Activated naive CD4-positive, alpha-beta T cell treated with anti-CD3 and anti-CD28 coated beads, Interleukin-2, amount 50 U/mL, for 16 hours (primary cell): ENCODE results near the gene EPHB1.
"Not testable (repeated sequence)": the region's sequence is repeated elsewhere in the genome, so short reads cannot be mapped to it uniquely, and the experiment has no call there.

Source experiments
- DNase-seq: peaks from one replicate; pipeline ENCODE4 v3.0.0-alpha.2; 2020

The EPHB1 gene

DNA sequence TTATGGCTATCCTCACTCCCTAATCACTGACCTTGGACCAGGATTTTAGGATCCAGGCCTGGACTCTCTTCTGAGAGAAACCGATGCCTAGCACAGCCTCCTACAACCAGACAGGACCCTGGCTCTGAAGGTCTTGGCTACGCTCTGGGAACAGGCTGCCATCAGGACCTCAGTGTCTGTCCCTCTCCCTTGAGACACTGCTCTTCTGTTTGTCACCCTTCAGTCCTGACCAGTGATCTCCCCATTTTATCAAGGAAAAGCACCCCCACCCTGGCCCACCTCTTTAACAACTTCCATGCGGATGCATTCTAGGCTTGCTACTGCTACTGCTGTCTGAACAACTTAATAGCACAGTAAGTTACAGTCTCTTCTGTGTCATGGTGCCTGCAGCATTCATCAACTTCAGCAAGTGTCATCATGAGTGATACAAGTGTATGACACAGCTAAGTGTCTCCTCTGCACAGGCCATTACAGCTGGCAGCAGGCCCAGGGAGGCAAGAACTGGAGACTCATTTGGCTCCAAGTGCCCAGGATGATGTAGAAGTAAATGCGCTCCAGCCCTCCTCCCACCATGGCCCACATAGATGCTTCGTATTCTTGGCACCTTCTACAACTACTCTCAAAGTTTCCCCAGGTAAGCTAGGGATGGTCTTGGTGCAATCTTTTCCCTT lies 302.4 kb downstream of the EPHB1 start:
- DNase-seq = no peak

DNA sequence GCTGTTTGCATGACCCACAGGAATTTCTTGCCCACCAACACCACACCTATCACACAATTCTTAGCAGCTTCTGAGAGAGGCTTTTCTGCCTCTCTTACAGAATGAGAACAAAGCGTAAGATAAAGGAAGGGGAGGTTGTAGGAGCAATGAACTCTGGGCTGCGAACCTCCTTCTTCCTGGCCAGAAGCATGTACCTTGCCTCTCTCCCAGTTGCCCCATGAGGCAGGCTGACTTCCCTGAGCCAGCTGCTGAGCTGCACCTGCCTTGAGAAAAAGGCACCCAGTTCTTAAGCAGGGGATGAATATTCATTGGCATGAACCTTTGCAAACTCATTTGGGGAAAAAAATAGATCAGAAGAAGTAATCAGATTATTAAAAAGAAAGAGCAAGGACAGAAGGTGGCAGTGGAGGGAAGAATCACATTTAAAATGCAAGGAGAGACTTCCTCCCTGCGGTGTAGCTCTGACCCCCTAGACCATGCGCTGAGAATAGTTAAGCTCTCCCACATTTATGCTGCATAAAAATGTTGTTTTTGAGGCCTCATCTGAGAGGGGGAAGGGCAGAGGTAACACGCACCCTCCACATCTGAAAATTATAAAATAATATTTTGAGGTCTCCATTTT lies 304.8 kb downstream of the EPHB1 start:
- no peak for DNase-seq

DNA sequence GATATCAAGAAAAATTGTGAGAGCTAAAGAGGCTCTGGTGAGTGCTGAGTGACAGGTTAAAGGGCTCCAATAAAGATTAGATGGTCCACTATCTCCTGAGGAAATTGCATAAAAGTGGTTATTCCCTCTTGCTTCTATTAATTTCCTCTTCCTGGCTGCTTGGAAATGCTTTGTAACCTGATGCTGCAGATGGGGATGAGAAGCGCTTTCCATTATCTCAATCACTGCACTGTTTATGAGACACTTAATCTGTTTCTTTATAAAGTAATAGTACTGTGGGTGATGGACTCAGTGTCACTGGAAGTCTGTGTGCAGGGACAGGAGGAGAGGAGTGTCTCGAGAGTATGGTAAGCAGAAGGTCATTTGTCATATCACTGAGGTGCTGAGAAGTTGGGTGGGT lies 305.3 kb downstream of the EPHB1 start:
- no peak for DNase-seq

DNA sequence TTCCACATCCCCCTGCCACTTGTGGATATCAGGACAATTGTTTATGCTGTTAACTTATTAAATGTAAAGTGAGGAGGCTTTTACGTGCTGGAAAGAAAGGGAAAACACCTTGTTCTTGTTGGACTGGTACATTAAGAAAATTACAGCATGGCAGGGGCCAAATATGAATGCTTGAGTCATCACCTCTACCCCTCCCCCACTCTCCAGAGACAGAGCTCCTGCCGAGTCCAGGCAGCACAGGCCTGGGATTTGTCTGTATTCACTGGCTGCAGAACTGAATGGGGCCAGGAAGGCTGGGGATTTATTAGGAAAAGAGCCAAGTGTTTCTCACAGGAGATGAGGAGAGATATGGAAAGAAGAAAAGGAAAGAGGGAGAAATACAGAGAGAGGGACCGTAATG lies 308.9 kb downstream of the EPHB1 start:
- no peak for DNase-seq

- no peak for DNase-seq
These were observed 311.4 kb downstream of the EPHB1 start for GRCh38 chr3:135106445-135106844.

GRCh38 chr3:135107043-135107442 lies 312.0 kb downstream of the EPHB1 start:
- no peak for DNase-seq

DNA sequence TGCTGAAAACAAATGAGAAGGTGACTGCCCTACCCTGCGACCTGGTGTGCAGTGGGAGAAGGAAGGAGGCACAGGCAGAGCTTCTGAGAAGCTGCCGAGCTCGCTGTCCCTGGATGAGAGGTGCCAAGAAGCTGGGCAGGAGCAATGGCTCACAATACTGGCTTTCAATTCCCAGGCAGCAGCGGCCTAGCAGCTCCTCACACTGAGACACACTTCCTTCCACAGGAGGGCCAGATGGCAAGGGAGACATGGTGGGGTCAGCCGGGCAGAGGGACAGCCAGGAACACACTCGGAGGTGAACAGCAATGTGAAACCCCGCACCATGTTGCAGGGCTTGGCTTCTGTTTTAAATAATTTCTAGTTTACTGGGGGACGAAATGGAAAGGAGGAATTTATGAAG lies 314.6 kb downstream of the EPHB1 start:
- DNase-seq = no peak

DNA sequence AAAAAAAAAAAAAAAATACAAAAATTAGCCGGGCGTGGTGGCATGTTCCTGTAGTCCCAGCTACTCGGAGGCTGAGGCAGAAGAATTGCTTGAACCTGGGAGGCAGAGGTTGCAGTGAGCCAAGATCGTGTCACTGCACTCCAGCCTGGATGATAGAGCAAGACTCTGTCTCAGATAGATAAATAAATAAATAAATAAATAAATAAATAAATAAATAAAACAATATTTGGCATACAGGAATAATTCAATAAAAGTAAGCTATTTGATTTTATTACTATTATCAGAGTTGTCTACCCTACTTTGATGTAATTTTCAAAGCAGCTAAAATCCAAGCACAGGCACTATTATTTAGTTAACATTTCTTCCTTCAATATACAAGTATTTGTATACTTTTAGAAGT lies 319.5 kb downstream of the EPHB1 start:
- not testable (repeated sequence) for DNase-seq

- no peak for DNase-seq
These were observed 322.9 kb downstream of the EPHB1 start for GRCh38 chr3:135117977-135118376.

DNA sequence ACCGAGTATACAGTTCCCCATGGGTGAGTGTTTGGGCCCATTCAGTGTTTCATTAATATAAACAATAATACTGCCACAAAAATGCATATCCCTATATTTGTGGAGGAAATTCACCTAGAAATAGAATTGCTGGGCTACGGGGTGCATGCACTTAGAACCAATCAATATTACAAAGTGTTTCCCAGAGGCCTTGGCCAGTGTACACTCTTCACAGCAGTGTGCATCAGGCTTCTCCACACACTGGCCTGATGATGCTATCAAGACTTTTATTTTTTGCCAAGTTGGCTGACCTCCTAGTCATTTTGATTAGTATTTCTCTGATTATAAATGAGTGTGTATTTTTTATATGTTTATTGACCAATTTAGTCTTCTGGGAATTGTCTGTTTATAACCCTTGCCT lies 323.7 kb downstream of the EPHB1 start:
- no peak for DNase-seq

DNA sequence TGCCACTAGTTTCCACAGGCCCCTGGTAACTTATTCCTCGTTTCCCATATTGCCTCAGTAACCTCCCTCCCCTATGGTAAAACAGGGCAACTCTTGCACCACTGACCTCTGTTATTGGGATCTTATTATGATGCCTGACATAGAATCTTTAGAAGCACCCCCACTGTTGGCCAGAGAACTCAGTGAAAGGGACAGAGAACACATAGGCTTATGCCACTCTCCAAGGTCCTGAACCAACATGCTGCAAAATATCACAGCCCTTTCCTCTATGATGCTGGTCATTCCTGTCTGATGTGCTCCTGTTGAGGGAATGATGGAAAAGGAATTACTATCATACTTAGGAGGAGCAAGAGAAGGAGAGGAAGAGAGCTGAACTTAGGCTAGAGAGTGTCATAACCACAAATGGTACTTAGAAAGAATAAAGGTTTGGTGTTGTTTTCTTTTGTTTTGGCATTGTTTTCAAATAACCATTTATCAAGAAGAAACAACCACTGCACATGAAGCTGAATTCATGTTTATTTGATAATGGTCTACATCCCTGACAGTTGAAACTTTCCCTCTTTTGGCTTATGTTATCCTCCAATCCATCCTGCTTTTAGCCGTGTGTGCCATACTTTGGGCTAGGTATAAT lies 330.2 kb downstream of the EPHB1 start:
- no peak for DNase-seq

- DNase-seq = no peak
These were observed 332.9 kb downstream of the EPHB1 start for GRCh38 chr3:135127946-135128470.

DNA sequence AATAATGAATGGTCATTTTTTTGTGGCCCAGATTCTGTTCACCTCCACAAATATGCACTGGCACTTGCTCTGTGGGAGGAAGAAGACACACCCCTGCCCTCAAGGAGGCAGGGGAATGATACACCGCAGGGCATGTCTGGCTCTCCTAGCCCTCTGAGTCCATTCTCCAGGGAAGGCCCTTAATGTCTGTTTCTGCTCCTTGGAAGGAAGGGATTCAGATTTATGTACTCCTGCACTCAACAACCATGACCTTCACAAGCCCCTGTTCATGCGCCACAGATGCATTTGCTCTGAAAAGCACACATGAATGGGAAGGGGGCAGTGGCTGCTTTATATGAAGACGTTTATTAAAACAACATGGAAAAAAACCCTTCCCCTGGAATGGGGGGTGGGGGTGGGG lies 333.8 kb downstream of the EPHB1 start:
- DNase-seq = no peak

GRCh38 chr3:135131290-135131689 lies 336.2 kb downstream of the EPHB1 start:
- DNase-seq = no peak

DNA sequence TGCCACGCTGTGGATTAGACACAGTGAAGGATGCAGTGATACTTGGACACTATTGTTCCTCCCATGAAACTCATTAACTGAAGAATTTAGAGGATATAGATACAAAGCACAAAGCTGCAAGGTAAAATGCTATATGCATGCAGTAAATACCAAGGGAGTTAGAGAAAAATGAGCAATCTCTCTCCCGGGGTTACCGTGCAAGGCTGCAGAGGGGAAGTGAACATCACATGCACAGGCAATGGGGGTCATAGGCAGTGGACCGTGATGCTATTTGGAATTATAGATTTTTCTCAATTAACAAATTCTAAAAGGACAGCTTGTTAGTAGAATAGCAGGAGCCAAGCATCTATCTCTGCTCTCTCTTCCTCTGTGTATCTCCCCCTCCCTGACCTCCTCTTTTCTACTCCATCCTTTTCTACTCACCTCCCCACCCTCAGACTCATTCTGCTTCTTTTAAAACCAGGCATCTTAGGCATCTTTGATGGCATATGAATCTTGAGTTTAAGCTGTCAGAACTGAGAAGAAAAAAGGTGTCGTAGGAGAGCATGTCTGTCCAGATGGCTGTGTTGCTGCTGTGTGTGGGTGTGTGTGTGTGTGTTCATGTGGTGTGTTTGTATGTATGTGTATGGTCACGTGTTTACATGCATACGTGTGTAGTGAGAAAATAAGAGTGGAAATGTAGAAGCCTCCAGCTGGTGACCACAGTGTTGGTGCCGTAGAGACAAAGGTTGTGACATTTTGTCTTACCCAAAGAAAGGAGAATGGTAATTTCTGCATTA lies 339.0 kb downstream of the EPHB1 start:
- DNase-seq = no peak

DNA sequence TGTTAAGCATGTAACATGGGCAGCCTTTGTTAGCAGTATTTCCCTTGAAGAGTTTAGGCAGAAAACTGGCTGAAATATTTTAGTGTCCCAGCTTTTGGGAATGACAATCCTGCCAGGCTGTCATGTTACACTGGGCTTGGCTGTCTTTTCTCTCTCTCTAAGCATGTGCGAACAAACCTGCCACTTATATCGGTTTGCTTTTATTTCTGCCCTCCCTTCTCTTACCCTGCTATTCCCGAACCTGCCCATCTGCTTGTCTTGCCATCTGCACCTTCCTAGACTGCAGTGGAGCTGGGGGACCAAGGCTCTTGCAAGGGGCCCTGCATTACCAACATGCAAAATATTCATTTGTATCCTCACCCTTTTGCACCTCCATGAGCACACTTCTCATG lies 339.6 kb downstream of the EPHB1 start:
- no peak for DNase-seq

DNA sequence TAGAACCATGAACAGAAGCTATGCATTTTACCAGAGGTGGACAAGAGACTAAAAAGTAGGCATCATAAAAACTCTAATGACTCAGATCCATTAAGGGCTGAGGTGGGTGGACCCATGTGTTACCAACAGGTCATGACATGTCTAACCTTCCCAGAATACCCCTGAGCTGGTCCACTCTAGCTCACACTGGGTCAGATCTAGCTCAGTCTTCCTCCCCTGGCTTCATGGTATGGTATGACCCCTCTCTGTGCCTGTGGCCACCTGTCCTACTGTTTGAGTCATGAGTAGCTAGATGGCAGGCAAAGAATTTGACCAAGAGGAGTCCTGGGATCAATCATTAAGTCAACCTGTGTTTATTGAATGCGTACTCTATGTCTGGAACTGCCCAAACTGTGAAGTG lies 340.4 kb downstream of the EPHB1 start:
- DNase-seq = no peak

- DNase-seq = no peak
These were observed 341.5 kb downstream of the EPHB1 start for GRCh38 chr3:135136361-135137100.

- no peak for DNase-seq
These were observed 342.2 kb downstream of the EPHB1 start for GRCh38 chr3:135137296-135137695.

DNA sequence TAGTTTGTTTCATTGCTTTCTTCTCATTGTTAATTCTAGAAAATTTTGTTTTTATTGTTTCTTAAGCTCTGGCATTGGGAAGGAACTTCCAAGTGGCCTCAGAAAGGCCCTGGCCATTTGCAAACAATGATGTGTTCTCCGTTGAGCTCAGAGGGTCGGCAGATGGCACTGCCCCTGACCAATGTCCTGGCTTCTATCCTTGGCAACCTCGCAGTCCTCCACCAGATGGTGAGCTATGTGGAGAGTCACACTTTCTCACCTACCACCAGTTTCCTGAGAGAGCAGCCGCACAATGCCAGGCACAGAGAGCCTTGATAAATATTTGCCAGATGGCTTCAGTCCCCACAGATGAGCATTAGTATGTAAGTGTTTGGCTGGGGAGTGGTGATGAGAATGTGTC lies 343.7 kb downstream of the EPHB1 start:
- DNase-seq = no peak

GRCh38 chr3:135140591-135140990 lies 345.5 kb downstream of the EPHB1 start:
- no peak for DNase-seq

DNA sequence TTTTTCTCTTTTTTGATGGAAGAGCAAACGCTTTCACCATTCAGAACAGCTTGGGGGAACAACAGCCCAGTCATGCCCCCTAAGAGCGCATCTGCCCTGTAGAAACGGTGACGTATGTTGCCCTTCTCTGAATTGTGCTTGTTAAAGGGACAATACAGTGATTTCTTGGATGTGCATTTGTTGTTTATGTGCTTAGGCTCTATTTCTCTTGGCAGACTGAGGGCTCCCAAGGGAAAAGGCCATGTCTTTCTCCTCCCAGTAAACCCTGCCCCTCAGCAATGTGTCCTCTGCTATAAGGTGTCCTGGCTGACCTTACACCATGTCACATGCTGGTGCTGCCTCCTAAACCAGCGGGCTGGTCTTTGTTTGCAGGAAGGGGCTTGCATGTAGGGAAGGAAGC lies 346.1 kb downstream of the EPHB1 start:
- DNase-seq = no peak

DNA sequence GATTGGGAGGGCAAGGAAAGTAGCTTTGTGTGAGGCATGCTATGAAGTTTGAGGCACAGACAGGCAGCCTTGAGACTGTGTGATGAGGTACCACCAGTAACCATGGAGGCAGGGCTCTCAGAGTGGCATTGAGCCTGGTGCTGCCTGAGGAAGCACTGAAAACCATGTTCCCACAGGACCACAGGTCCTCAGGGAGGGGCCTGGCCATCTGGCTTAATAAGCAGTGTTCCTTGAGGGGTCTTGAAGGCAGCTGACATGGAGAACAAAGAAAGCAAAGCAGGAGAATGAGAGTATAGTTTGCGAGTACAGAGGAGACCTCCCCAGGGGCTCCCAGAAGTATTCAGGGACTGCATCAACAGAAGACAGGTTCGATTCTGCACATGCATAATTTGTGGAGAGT lies 346.6 kb downstream of the EPHB1 start:
- no peak for DNase-seq
